ENCODE data around the gene PTPA.
"Not testable (repeated sequence)": the region's sequence is repeated elsewhere in the genome, so short reads cannot be mapped to it uniquely, and the experiment has no call there.

GRCh38 chr9:129197045-129197444, 85.8 kb downstream of the PTPA start:
- TF ChIP-seq CTCF (IDR thresholded peaks at IDR 0.05 in 8 of 11, conservative IDR thresholded peaks at IDR 0.05 in 3 of 11); POLR2A (IDR thresholded peaks at IDR 0.05): not testable (repeated sequence)

All from spleen (tissue), 7 donors.